Right renal cortex interstitium (tissue), 3 donors: ENCODE measurements around the gene PATL2. TPM values are rescaled to one million over a fixed set of nuclear protein-coding genes. Genes with fewer than 3 reads are reported as not detected.
"Not testable (repeated sequence)": the region's sequence is repeated elsewhere in the genome, so short reads cannot be mapped to it uniquely, and the experiment has no call there.

Experiments
- DNase-seq, 3 donors: peaks; one replicate each; pipeline ENCODE4 v3.0.0-alpha.2; 2013; ENCODE audit warnings: low read depth in 3 of 3, low spot score in 2 of 3
- polyA plus RNA-seq, 3 donors: library from polyadenylated mRNA; unstranded; fragments of 120-200 nt; gene quantifications; one replicate each; pipeline ENCODE4 v1.2.1, GENCODE V29; 2013; ENCODE audit not compliant: insufficient read length in 3 of 3

PATL2 gene
- polyA plus RNA-seq, 3 donors: 0.51 to 0.59 (median 0.58) TPM

GRCh38 chr15:44695294-44695693 lies 15.8 kb downstream of the PATL2 start:
- no peak for DNase-seq

DNA sequence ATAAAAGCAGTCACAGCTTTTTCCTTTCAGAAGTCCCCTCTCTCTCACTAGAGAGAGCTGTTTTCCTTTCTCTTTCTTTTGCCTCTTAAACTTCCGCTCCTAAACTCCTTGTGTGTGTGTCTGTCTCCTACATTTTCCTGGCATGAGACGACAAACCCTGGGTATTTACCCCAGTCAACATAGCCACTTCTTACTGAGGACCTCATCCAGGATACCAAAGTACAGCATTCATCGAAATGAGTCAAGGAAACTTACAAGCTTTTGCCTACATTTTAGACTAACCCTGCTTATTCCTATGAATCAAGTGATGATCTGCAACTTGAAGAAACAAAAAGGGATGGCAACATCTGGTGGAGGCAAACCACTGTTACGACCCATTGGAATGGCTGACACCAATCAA lies 16.7 kb downstream of the PATL2 start:
- no peak for DNase-seq

- DNase-seq: no peak
These were observed 18.5 kb downstream of the PATL2 start for GRCh38 chr15:44692659-44693058.

GRCh38 chr15:44690245-44690644 lies 20.9 kb downstream of the PATL2 start:
- DNase-seq: not testable (repeated sequence)

DNA sequence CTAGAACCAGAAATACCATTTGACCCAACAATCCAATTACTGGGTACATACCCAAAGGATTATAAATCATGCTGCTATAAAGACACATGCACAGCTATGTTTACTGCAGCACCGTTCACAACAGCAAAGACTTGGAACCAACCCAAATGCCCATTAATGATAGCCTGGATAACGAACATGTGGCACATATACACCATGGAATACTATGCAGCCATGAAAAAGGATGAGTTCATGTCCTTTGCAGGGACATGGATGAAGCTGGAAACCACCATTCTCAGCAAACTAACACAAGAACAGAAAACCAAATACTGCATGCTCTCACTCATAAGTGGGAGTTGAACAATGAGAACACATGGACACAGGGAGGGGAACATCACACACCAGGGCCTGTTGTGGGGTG lies 21.8 kb downstream of the PATL2 start:
- DNase-seq: not testable (repeated sequence)

- not testable (repeated sequence) for DNase-seq
These were observed 28.1 kb downstream of the PATL2 start for GRCh38 chr15:44682809-44683682.

GRCh38 chr15:44682211-44682610 lies 28.9 kb downstream of the PATL2 start:
- DNase-seq: no peak

DNA sequence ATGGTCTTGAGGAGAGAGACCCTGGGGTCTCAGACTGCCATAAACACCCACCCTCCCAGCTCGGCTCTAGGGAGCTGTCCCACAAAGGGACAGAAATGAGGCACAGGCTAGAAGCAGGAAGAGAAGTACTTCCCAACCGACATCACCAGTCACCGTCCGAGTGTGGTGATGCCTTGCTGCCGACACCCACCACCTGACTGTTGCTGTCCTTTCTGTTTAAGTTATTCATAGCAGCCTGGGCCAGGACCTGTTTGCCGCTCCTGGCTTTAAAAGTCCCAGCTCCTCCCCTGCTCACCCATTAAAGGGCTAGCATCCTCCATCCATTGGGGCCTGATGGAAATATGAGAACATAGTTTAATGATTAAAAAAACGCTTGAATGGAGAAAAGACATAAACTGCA lies 34.4 kb downstream of the PATL2 start:
- DNase-seq: no peak

- DNase-seq: no peak
These were observed 35.2 kb downstream of the PATL2 start for GRCh38 chr15:44675911-44676310.

- DNase-seq: no peak
These were observed 37.5 kb downstream of the PATL2 start for GRCh38 chr15:44673639-44674038.

GRCh38 chr15:44670087-44670950 lies 40.8 kb downstream of the PATL2 start:
- no peak for DNase-seq

- no peak for DNase-seq
These were observed 42.2 kb downstream of the PATL2 start for GRCh38 chr15:44668921-44669320.

DNA sequence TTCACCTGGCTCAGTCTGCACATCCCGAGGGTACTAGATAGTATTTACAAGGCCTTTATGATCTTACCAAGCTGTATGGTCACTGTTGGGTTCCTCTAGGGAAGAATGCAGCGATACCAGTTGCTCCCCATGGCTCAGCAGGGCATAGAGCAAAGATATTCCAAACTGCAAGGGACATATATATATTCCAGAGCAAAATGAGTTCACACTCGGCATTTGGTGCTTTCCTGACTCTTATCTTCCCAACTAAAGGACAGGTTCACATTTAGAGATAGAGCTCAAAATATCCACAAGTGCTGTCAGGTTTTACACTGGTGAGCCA lies 44.1 kb downstream of the PATL2 start:
- no peak for DNase-seq

DNA sequence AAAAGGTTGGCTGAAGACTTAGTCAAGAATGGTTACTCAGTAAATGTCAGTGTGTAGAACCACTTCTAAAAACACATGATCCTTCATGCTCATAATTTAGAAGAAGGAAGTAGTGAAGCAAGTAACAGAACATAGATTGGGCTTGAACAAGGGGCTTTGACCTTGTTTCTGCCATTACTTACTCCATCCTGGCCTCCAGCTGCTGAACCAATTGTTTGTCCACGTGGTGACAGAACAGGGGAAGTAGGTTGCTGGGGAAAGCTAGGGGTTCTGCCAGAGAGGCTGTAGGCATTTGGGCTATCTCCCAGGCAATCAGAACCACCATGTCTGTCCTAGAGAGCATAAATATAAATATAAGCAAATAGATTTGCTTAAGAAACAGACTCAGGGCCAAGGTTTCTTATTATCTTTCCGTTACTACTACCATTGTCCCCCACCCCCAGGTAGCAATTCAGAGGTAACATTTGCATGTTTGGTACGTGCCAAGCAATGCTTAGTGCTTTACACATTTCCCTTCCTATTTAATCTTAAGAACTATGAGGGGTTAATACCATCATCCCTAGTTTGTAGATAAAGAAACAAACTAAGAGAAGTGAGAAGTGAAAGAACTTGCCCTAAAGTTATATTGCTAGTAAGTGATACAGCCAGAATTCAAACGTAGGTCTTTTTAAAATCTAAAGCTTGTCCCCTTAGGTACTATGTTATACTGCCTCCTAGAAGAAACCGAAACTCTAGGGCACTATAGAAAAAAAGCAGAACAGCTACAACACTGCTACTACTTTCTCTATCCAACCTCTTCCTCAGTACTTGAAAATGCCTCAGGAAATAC lies 44.7 kb downstream of the PATL2 start:
- DNase-seq: no peak

- peak; percentile 93 to 95 (median 93) for DNase-seq
These were observed 47.5 kb downstream of the PATL2 start, which contains the start of gene SPG11 for GRCh38 chr15:44663410-44664308. TSS of gene SPG11 (minus strand) at chr15:44663662. CDS start at chr15:44663647, 15 bp downstream.

GRCh38 chr15:44662478-44663409 lies 48.4 kb downstream of the PATL2 start:
- DNase-seq: peak in 2 of 3 donors; percentile 33 to 53

GRCh38 chr15:44661576-44661975 lies 49.5 kb downstream of the PATL2 start:
- no peak for DNase-seq

DNA sequence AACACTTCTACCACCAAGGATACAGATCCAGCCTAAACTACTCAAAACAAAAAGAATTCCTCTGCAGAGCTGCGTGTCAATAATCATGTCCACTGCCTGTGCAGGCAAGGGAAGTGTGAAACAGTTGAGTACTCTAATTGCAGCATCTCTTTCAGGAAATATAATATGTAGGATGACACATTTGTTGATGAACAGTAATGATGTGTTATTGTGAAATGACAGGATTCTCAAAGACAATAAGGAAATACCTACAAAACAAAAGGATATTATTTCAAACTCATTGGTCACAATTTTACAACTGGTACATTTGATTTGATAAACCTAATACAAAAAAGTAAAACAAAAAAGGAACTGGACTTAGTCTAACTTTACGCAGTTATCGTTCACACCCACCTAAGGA lies 52.1 kb downstream of the PATL2 start:
- no peak for DNase-seq

DNA sequence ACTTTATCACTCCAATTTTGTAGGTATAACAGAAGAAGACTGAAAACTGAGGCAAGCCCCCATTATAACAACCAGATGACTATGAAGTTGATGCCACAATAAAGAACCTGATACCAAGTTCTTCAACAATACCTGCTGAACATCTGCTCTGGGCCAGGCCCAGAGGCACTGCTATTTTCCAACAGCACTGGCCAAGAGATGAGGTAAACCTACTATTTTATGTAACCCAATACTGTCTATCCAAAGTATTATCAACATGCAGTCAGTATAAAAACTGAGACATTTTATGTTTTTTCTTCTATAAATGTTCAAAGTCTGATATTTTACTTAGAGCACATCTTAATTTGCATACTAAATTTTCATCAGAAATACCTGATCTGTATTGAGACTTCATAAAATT lies 53.7 kb downstream of the PATL2 start:
- DNase-seq: no peak
